Breast epithelium (tissue), 4 donors: ENCODE data around the gene TMPRSS9. TPM values are rescaled to one million over a fixed set of nuclear protein-coding genes. Genes with fewer than 3 reads are reported as not detected.
A peak's percentile ranks its signal among the peaks of the same experiment; 100 is the strongest.
"Not testable (repeated sequence)": the region's sequence is repeated elsewhere in the genome, so short reads cannot be mapped to it uniquely, and the experiment has no call there.

ENCODE experiments used
- DNase-seq, 2 donors: peaks; one replicate each; pipeline ENCODE4 v3.0.0-alpha.2; 2019; ENCODE audit warnings: low spot score in 2 of 2
- H3K27ac ChIP-seq, 2 donors: fragments of 200-600 bp; sonication (generic) in 1 of 2; one replicate each; pipeline ENCODE4 v1.5.1; 2016 to 2019; ENCODE audit warnings: mild to moderate bottlenecking in 1 of 2
- H3K27me3 ChIP-seq, 2 donors: fragments of 200-600 bp; sonication (generic) in 1 of 2; one replicate each; pipeline versions ENCODE4 v1.5.1 to v1.6.0; 2017 to 2019; ENCODE audit warnings: control low read depth in 1 of 2, mild to moderate bottlenecking in 1 of 2
- H3K36me3 ChIP-seq: fragments of 200-600 bp; one replicate; pipeline ENCODE4 v1.5.1; 2019
- H3K4me1 ChIP-seq, 2 donors: fragments of 200-600 bp; sonication (generic); one replicate each; pipeline ENCODE4 v1.5.1; 2016 to 2019; ENCODE audit warnings: control low read depth in 1 of 2
- H3K4me3 ChIP-seq, 3 donors: fragments of 200-600 bp; sonication (generic); 1 replicate in 2 of 3; 2 replicates in 1 of 3; pipeline ENCODE4 v1.5.1; 2016 to 2019; ENCODE audit warnings: mild to moderate bottlenecking in 3 of 3, moderate library complexity in 2 of 3
- H3K9me3 ChIP-seq, 2 donors: fragments of 200-600 bp; sonication (generic) in 1 of 2; one replicate each; pipeline ENCODE4 v1.5.1; 2016 to 2019; ENCODE audit warnings: control low read depth in 1 of 2
- POLR2A ChIP-seq: fragments of 450-650 bp; IDR thresholded peaks from one replicate; pipeline ENCODE4 v1.6.1; 2016; ENCODE audit warnings: antibody characterized with exemption, mild to moderate bottlenecking, moderate library complexity
- POLR2AphosphoS5 ChIP-seq, 3 donors: sonication (generic); formaldehyde crosslinking; IDR thresholded peaks; one replicate each; pipeline ENCODE4 v1.6.1; 2017; ENCODE audit warnings: antibody characterized with exemption in 3 of 3
- intact Hi-C: fragments of 100-400 bp; cut with DNase I; formaldehyde crosslinking; loops from one replicate; pipeline ENCODE4 v1.15.1; 2023; ENCODE audit warnings: low total_unique reads
- total RNA-seq, 3 donors: library from RNA; depleted of rRNA; stranded (reverse); fragments of >200 nt; gene quantifications; one replicate each; pipeline ENCODE4 v1.1.0, GENCODE V29; 2016
- TF ChIP-seq, protein P1 (sequence below), 3 donors: fragments of 450-650 bp; IDR thresholded peaks; one replicate each; pipeline ENCODE4 v1.5.1; 2016 to 2017; ENCODE audit warnings: antibody characterized with exemption in 3 of 3, mild to moderate bottlenecking in 3 of 3, moderate library complexity in 3 of 3

TMPRSS9 gene
- total RNA-seq, 3 donors from 2014 or later, result under 0.01 TPM; not detected in 2

DNA sequence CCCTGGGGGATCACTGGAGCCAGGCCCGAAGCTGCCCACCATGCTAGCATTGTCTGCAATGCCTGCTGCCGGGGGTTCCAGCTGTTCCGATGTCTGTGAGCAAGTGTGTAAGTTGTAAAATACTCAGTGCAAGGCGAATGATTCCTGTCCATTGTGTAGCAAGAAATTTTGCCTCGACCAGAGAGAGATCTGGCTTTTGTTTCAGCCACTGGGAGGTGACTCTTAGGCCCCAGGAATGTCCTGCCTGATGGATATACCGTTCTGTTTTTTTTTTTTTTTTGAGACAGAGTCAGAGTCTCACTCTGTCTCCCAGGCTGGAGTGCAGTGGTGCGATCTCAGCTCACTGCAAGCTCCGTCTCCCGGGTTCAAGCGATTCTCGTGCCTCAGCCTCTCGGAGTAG, 108.5 kb downstream of the TMPRSS9 start:
- no peak for DNase-seq
- intact Hi-C loops, result no loop called here
- no peaks in the 10 kb centered on the region for H3K4me1 ChIP-seq
- TF ChIP-seq, protein P1, sequence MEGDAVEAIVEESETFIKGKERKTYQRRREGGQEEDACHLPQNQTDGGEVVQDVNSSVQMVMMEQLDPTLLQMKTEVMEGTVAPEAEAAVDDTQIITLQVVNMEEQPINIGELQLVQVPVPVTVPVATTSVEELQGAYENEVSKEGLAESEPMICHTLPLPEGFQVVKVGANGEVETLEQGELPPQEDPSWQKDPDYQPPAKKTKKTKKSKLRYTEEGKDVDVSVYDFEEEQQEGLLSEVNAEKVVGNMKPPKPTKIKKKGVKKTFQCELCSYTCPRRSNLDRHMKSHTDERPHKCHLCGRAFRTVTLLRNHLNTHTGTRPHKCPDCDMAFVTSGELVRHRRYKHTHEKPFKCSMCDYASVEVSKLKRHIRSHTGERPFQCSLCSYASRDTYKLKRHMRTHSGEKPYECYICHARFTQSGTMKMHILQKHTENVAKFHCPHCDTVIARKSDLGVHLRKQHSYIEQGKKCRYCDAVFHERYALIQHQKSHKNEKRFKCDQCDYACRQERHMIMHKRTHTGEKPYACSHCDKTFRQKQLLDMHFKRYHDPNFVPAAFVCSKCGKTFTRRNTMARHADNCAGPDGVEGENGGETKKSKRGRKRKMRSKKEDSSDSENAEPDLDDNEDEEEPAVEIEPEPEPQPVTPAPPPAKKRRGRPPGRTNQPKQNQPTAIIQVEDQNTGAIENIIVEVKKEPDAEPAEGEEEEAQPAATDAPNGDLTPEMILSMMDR (IDR thresholded peaks at IDR 0.05), result no peak
- TF ChIP-seq POLR2A (no peak), POLR2AphosphoS5 (IDR thresholded peaks at IDR 0.05) (no peak)
- H3K27ac ChIP-seq, result no peak overlapping the region
- no peaks in the 10 kb centered on the region for H3K27me3 ChIP-seq
- H3K9me3 ChIP-seq, result no peaks in the 10 kb centered on the region
- no peaks in the 10 kb centered on the region for H3K36me3 ChIP-seq
- no peak overlapping the region for H3K4me3 ChIP-seq

DNA sequence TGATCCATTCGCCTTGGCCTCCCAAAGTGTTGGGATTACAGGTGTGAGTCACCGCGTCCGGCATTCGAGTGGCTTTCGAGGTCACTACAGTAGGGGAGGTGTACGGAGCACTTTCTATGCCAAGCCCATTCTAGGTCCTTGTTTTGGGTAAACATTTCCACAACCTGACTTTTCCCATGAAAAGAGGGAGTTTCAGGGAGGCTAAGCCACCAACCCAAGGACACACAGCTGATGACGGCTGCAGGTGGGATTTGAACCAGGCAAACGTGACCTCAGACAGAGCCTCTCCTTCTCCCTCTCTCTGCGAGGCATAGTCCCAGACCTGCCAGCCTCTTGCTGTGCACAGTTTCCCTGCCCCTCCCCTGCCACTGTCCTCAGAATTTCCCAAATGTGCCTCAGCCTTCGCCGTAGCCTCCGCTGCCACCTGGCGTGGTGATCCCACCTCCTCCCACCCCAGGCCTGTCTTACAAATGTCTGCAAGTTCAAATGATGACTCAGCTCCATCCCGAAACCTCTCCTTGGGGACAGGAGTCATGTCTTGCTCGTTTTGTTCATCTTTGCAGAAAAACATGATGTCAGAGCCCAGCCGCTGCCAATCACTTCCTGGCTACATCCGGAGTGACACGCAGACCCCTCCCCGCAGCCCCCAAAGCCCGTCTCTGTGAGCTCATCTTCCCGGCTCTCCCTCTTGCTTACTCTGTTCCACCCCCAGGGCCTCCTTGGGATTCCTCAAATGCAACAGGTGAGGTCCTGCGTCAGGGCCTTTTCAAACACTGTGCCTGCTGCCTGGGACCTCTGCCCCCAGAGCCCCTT, 109.2 kb downstream of the TMPRSS9 start:
- Histone ChIP-seq H3K9me3 (no peaks in the 10 kb centered on the region), H3K27me3 (no peaks in the 10 kb centered on the region), H3K36me3 (no peaks in the 10 kb centered on the region), H3K27ac (no peak overlapping the region), H3K4me1 (no peaks in the 10 kb centered on the region), H3K4me3 (no peak overlapping the region)
- intact Hi-C loops, result no loop called here
- TF ChIP-seq POLR2AphosphoS5 (IDR thresholded peaks at IDR 0.05) (no peak), POLR2A (no peak)
- TF ChIP-seq, protein P1 (IDR thresholded peaks at IDR 0.05), result no peak
- no peak for DNase-seq

DNA sequence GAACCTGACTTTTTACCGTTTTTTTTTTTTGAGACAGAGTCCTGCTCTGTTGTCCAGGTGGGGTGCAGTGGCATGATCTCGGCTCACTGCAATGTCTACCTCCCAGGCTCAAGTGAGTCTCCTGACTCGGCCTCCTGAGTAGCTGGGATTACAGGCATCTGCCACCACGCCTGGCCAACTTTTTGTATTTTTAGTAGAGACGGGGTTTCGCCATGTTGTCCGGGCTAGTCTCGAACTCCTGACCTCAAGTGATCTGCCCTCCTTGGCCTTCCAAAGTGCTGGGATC, 109.8 kb downstream of the TMPRSS9 start:
- not testable (repeated sequence) for H3K36me3 ChIP-seq, H3K27me3 ChIP-seq, H3K4me1 ChIP-seq, DNase-seq, H3K4me3 ChIP-seq, H3K9me3 ChIP-seq, H3K27ac ChIP-seq
- intact Hi-C loops, result loop anchor here (5.0 kb wide), 1 partner anchor 152 kb away; no protein-coding TSS in a partner anchor

DNA sequence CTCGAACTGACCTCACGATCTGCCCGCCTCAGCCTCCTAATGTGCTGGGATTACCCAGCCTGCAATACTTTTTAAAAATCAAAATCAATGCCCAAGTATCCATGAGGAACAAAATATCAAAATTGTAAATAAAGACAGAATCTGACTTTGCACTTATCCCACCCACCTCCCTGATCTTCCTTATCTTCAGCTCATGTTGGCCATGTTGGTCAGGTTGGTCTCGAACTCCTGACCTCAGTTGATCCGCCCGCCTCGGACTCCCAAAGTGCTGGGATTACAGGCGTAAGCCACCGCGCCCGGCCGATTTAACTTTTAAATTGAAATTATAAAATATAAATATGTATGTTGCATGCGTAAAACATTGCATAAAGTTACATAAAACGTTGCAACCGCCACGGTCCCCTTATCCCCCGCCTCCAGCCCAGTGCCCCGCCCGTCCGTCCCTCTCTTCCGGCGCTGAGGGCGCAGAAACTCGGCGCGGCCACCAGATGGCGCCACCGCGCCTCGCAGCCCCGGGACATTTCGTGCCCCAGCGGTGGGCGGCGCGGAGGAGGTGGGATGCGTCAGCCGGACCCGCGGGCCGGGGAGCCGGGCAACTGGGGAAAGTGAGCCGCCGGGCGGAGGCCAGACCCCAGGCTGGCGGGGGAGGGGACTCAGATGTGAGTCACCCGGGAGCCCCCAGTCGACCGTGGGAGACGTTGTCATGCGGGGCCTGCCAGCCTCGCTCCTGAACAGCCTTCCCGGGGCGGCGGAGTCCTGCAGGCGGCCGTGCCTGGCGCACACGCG, 114.4 kb downstream of the TMPRSS9 start:
- DNase-seq, result peak; percentile 76 to 84
- TF ChIP-seq POLR2A, result no peak
- peak; percentile 75 to 88 (median 87) for TF ChIP-seq POLR2AphosphoS5 (IDR thresholded peaks at IDR 0.05)
- TF ChIP-seq, protein P1 (IDR thresholded peaks at IDR 0.05), result peak; percentile 99
- Histone ChIP-seq H3K9me3 (no peaks in the 10 kb centered on the region), H3K4me1 (peaks cover 0 to 11% of the 10 kb centered on the region in 2 donors), H3K27ac (peak overlapping the region; percentile 93 to 94), H3K27me3 (no peaks in the 10 kb centered on the region), H3K36me3 (no peaks in the 10 kb centered on the region), H3K4me3 (peak overlapping the region; percentile 71 to 91 (median 79))
- intact Hi-C loops, result loop anchor here (5.0 kb wide), 2 partner anchors 103 to 148 kb away; no protein-coding TSS in a partner anchor

- H3K4me1 ChIP-seq, result peaks cover 0 to 11% of the 10 kb centered on the region in 2 donors
- peak overlapping the region; percentile 71 to 91 (median 79) for H3K4me3 ChIP-seq
- TF ChIP-seq POLR2AphosphoS5 (IDR thresholded peaks at IDR 0.05) (no peak), POLR2A (no peak)
- TF ChIP-seq, protein P1 (IDR thresholded peaks at IDR 0.05), result no peak
- no peaks in the 10 kb centered on the region for H3K27me3 ChIP-seq
- no peaks in the 10 kb centered on the region for H3K9me3 ChIP-seq
- intact Hi-C loops, result loop anchor here (5.0 kb wide), 1 partner anchor 102 kb away; no protein-coding TSS in a partner anchor
- no peaks in the 10 kb centered on the region for H3K36me3 ChIP-seq
- peak in 1 of 2 donors; percentile 58 for DNase-seq
- peak overlapping the region; percentile 93 to 94 for H3K27ac ChIP-seq
Observed at GRCh38 chr19:2475018-2475701, 115.1 kb downstream of the TMPRSS9 start.
